Keratinocyte (primary cell): ENCODE measurements around the gene MEGF11. TPM values are rescaled to one million over a fixed set of nuclear protein-coding genes. Genes with fewer than 3 reads are reported as not detected.

Experiments used
- DNase-seq: peaks from one replicate; pipeline ENCODE4 v3.0.0-alpha.2; 2011; ENCODE audit warnings: low read depth, missing footprints, low spot score
- FAIRE-seq: peaks from 2 replicates; lab custom pipeline; 2011; peaks lifted over from hg19 to GRCh38; lab: Jason Lieb, UNC
- H2AFZ ChIP-seq: 2 replicates; pipeline ENCODE4 v1.6.0; 2012; ENCODE audit warnings: low read length, control low read depth, inconsistent platforms; ENCODE audit not compliant: control insufficient read depth
- H3K27ac ChIP-seq: 2 replicates; pipeline ENCODE4 v1.5.1; 2011; ENCODE audit warnings: low read length; ENCODE audit not compliant: control insufficient read depth, insufficient read depth
- H3K27me3 ChIP-seq: 3 replicates; pipeline ENCODE4 v1.6.0; 2011; ENCODE audit warnings: low read length; ENCODE audit not compliant: control insufficient read depth, insufficient read depth; ENCODE audit errors: extremely low read depth
- H3K36me3 ChIP-seq, 2 experiments: 2 replicates in 1 of 2; 3 replicates in 1 of 2; pipeline ENCODE4 v1.5.1; 2011; ENCODE audit warnings: low read length in 2 of 2, mild to moderate bottlenecking in 1 of 2; ENCODE audit not compliant: control insufficient read depth in 2 of 2, insufficient read depth in 2 of 2; ENCODE audit errors: extremely low read depth in 1 of 2
- H3K4me1 ChIP-seq: 3 replicates; pipeline ENCODE4 v1.5.1; 2011; ENCODE audit warnings: low read length; ENCODE audit not compliant: control insufficient read depth, insufficient read depth; ENCODE audit errors: extremely low read depth
- H3K4me2 ChIP-seq: 3 replicates; pipeline ENCODE4 v1.6.0; 2011; ENCODE audit warnings: low read depth, low read length; ENCODE audit not compliant: control insufficient read depth, insufficient read depth; ENCODE audit errors: extremely low read depth
- H3K4me3 ChIP-seq, 3 experiments: fragments of 200-600 bp in 1 of 3; sonication (generic) in 1 of 3; 2 replicates in 2 of 3; 3 replicates in 1 of 3; pipeline ENCODE4 v1.5.1; 2011 to 2016; ENCODE audit warnings: low read length in 3 of 3, mild to moderate bottlenecking in 3 of 3, control low read depth in 2 of 3, inconsistent platforms in 1 of 3, low read depth in 1 of 3, mixed read lengths in 1 of 3, mixed run types in 1 of 3, moderate library complexity in 1 of 3; ENCODE audit not compliant: control insufficient read depth in 2 of 3, insufficient read depth in 2 of 3; ENCODE audit errors: extremely low read depth in 1 of 3
- H3K79me2 ChIP-seq: 2 replicates; pipeline ENCODE4 v1.6.0; 2012; ENCODE audit warnings: low read length; ENCODE audit not compliant: control insufficient read depth, insufficient read depth
- H3K9ac ChIP-seq: 3 replicates; pipeline ENCODE4 v1.6.0; 2011; ENCODE audit warnings: low read length; ENCODE audit not compliant: control insufficient read depth, insufficient read depth; ENCODE audit errors: extremely low read depth
- H3K9me1 ChIP-seq: 3 replicates; pipeline ENCODE4 v1.6.0; 2011; ENCODE audit warnings: low read length; ENCODE audit not compliant: control insufficient read depth, insufficient read depth; ENCODE audit errors: extremely low read depth
- H3K9me3 ChIP-seq: 2 replicates; pipeline ENCODE4 v1.5.1; 2012; ENCODE audit warnings: low read depth, low read length; ENCODE audit not compliant: control insufficient read depth
- H4K20me1 ChIP-seq: 3 replicates; pipeline ENCODE4 v1.6.0; 2011; ENCODE audit warnings: low read length; ENCODE audit not compliant: control insufficient read depth, insufficient read depth; ENCODE audit errors: extremely low read depth
- EZH2 ChIP-seq: IDR thresholded peaks from one replicate; pipeline ENCODE4 v1.6.1; 2012; ENCODE audit warnings: inconsistent platforms, mild to moderate bottlenecking, low read length, moderate library complexity
- dilution Hi-C: fragments of 300-500 bp; cut with MboI; formaldehyde crosslinking; loops from one replicate; pipeline ENCODE4 v1.7.0; 2020; ENCODE audit warnings: low sequenced_read_pairs; ENCODE audit not compliant: extremely low pct_ligation_motif_present
- polyA plus RNA-seq, 5 experiments: library from polyadenylated mRNA; depleted of rRNA in 3 of 5; stranded (reverse) in 3 of 5; stranded (forward) in 1 of 5; unstranded in 1 of 5; fragments of >200 nt; gene quantifications; 1 replicate in 1 of 5; 2 replicates in 3 of 5; 3 replicates in 1 of 5; pipeline versions ENCODE4 v1.2.1 to v1.2.3, GENCODE V29; 2011 to 2012; ENCODE audit warnings: missing spikeins in 2 of 5, low read depth in 1 of 5, low replicate concordance in 1 of 5
- TF ChIP-seq, protein P1 (sequence below), 3 experiments: IDR thresholded peaks in 1 of 3; conservative IDR thresholded peaks in 1 of 3; optimal IDR thresholded peaks in 1 of 3; 2 replicates in 2 of 3; 3 replicates in 1 of 3; pipeline versions ENCODE3 to v1.5.1; 2011; ENCODE audit warnings: low read length in 3 of 3, mild to moderate bottlenecking in 3 of 3, moderate library complexity in 2 of 3, control low read depth in 1 of 3, inconsistent platforms in 1 of 3; ENCODE audit not compliant: insufficient read depth in 2 of 3; ENCODE audit errors: extremely low read depth in 1 of 3

The MEGF11 gene
- polyA plus RNA-seq, 1 donor (not counting 4 experiments of a cell fraction or from before 2014, with no cell fraction given) = not detected

DNA sequence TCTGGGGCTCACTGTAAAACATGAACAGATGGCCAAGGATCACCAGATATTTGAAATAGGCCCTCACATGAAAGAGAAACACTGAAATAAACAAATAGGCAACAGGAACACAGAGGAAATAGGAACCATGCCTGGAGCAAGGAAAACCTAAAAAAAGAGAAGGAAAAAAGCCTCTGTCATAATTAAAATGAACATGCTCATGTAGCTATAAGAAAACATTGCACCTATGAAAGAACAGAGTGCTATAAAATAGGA is 281.9 kb downstream of the MEGF11 start:
- dilution Hi-C loops = no loop called here
- Histone ChIP-seq H3K27ac (no peak overlapping the region), H3K9me3 (no peaks in the 10 kb centered on the region), H3K9ac (no peak overlapping the region), H4K20me1 (no peaks in the 10 kb centered on the region), H3K79me2 (no peaks in the 10 kb centered on the region), H3K9me1 (no peaks in the 10 kb centered on the region), H3K4me3 (no peak overlapping the region), H3K36me3 (no peaks in the 10 kb centered on the region), H3K27me3 (peaks cover 55% of the 10 kb centered on the region), H3K4me1 (no peaks in the 10 kb centered on the region), H3K4me2 (no peak overlapping the region), H2AFZ (no peak overlapping the region)
- FAIRE-seq (no peak), DNase-seq (no peak)
- no peak for TF ChIP-seq EZH2
- TF ChIP-seq, protein P1, sequence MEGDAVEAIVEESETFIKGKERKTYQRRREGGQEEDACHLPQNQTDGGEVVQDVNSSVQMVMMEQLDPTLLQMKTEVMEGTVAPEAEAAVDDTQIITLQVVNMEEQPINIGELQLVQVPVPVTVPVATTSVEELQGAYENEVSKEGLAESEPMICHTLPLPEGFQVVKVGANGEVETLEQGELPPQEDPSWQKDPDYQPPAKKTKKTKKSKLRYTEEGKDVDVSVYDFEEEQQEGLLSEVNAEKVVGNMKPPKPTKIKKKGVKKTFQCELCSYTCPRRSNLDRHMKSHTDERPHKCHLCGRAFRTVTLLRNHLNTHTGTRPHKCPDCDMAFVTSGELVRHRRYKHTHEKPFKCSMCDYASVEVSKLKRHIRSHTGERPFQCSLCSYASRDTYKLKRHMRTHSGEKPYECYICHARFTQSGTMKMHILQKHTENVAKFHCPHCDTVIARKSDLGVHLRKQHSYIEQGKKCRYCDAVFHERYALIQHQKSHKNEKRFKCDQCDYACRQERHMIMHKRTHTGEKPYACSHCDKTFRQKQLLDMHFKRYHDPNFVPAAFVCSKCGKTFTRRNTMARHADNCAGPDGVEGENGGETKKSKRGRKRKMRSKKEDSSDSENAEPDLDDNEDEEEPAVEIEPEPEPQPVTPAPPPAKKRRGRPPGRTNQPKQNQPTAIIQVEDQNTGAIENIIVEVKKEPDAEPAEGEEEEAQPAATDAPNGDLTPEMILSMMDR (optimal IDR thresholded peaks at IDR 0.05 in 1 of 3, IDR thresholded peaks at IDR 0.05 in 1 of 3, conservative IDR thresholded peaks at IDR 0.05 in 1 of 3; ENCODE audit: extremely low read depth in 1 of 3, insufficient read depth in 2 of 3, low read length in 3 of 3) = no peak

DNA sequence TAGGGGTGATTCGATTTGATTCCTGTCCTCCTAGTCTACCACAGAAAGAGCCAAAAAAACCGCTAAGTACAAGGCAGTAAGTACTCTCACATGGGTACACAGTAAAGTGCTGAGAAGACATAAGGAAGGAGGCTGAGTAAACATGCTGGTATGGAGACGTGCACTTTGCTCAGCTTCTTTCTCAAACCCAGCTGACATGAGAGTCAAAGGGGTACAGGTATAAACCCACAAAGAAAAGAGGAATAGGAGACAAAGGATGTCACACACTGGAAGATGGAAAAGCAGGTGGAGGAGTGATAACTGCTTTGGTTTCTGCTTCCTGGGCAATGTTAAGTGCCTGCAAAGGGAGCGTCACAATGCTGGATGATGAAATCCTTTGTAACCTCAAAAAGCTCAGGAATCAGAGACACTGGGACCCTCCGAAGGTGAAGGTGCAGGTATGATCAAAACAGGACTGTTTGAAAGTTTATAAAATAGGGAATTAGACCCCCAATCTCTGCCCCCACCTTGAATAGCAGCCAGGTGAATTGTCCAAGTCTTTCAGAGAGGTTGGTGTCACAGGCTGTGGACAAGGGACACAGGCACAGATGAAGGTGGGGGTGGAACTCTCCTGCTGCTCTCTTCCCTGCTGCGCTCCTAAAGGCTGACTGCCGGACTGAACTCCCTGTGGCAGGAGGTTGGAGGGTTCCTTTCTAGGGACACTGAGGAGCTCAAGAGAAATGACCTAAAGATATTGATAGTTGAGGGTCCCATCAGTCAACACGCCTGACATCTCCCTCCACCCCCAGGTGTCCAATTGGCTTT is 282.4 kb downstream of the MEGF11 start:
- FAIRE-seq (no peak), DNase-seq (no peak)
- no peak for TF ChIP-seq EZH2
- TF ChIP-seq, protein P1 (optimal IDR thresholded peaks at IDR 0.05 in 1 of 3, IDR thresholded peaks at IDR 0.05 in 1 of 3, conservative IDR thresholded peaks at IDR 0.05 in 1 of 3; ENCODE audit: extremely low read depth in 1 of 3, insufficient read depth in 2 of 3, low read length in 3 of 3) = no peak
- Histone ChIP-seq H3K4me3 (no peak overlapping the region), H3K9me1 (no peaks in the 10 kb centered on the region), H3K27me3 (peaks cover 58% of the 10 kb centered on the region), H3K9ac (no peak overlapping the region), H3K27ac (no peak overlapping the region), H3K79me2 (no peaks in the 10 kb centered on the region), H4K20me1 (no peaks in the 10 kb centered on the region), H3K4me1 (no peaks in the 10 kb centered on the region), H3K4me2 (no peak overlapping the region), H3K36me3 (no peaks in the 10 kb centered on the region), H3K9me3 (no peaks in the 10 kb centered on the region), H2AFZ (no peak overlapping the region)
- dilution Hi-C loops = no loop called here
